HEK293T (cell line): ENCODE measurements around the gene HLF.

Experiments used
- ARNT ChIP-seq: fragments of 450-650 bp; IDR thresholded peaks from 2 replicates; pipeline ENCODE4 v1.6.1; 2017; ENCODE audit warnings: mild to moderate bottlenecking
- BHLHE40 ChIP-seq: fragments of 450-650 bp; IDR thresholded peaks from 2 replicates; pipeline ENCODE4 v1.6.1; 2016; ENCODE audit warnings: mild to moderate bottlenecking, moderate library complexity, borderline replicate concordance
- CTBP1 ChIP-seq: fragments of 450-650 bp; IDR thresholded peaks from 2 replicates; pipeline ENCODE4 v1.6.1; 2016; ENCODE audit warnings: borderline replicate concordance
- ELF4 ChIP-seq: fragments of 450-650 bp; IDR thresholded peaks from 2 replicates; pipeline ENCODE4 v1.6.1; 2017; ENCODE audit warnings: antibody characterized with exemption
- FOXK2 ChIP-seq: fragments of 450-650 bp; IDR thresholded peaks from 2 replicates; pipeline ENCODE4 v1.6.1; 2016; ENCODE audit warnings: mild to moderate bottlenecking
- FOXM1 ChIP-seq: fragments of 450-650 bp; IDR thresholded peaks from 2 replicates; pipeline ENCODE4 v1.6.1; 2017; ENCODE audit warnings: mild to moderate bottlenecking, borderline replicate concordance
- HDGF ChIP-seq: fragments of 450-650 bp; IDR thresholded peaks from 2 replicates; pipeline ENCODE4 v1.6.1; 2017; ENCODE audit warnings: antibody characterized with exemption, borderline replicate concordance
- L3MBTL2 ChIP-seq: fragments of 450-650 bp; conservative IDR thresholded peaks from 2 replicates; pipeline ENCODE4 v1.6.1; 2016; ENCODE audit warnings: mild to moderate bottlenecking
- LEF1 ChIP-seq: fragments of 450-650 bp; IDR thresholded peaks from 2 replicates; pipeline ENCODE4 v1.6.1; 2017; ENCODE audit warnings: mild to moderate bottlenecking, borderline replicate concordance
- NFRKB ChIP-seq: fragments of 450-650 bp; IDR thresholded peaks from 2 replicates; pipeline ENCODE4 v1.6.1; 2016; ENCODE audit warnings: mild to moderate bottlenecking, moderate library complexity
- SP1 ChIP-seq: fragments of 450-650 bp; IDR thresholded peaks from 2 replicates; pipeline ENCODE4 v1.6.1; 2017
- SUZ12 ChIP-seq: fragments of 450-650 bp; IDR thresholded peaks from 2 replicates; pipeline ENCODE4 v1.6.1; 2016; ENCODE audit warnings: mild to moderate bottlenecking
- TARDBP ChIP-seq: fragments of 450-650 bp; IDR thresholded peaks from 2 replicates; pipeline ENCODE4 v1.6.1; 2016
- ZNF384 ChIP-seq: fragments of 450-650 bp; IDR thresholded peaks from 2 replicates; pipeline ENCODE4 v1.6.1; 2016

- TF ChIP-seq TARDBP: no peak
- TF ChIP-seq FOXM1: no peak
- TF ChIP-seq ARNT: no peak
- no peak for TF ChIP-seq BHLHE40
- TF ChIP-seq HDGF: no peak
- TF ChIP-seq NFRKB: no peak
- no peak for TF ChIP-seq FOXK2
- no peak for TF ChIP-seq SP1
- TF ChIP-seq ELF4: no peak
- TF ChIP-seq CTBP1: no peak
- TF ChIP-seq LEF1: no peak
- no peak for TF ChIP-seq ZNF384
- TF ChIP-seq L3MBTL2: no peak
- TF ChIP-seq SUZ12: no peak
Measured at GRCh38 chr17:55286681-55287589, 22.2 kb downstream of the HLF start.
